Activated B cell treated with CpG ODN at 0.5 μM for 24 hours (primary cell): ENCODE results near the gene OTOP3. TPM values are rescaled to one million over a fixed set of nuclear protein-coding genes. Genes with fewer than 3 reads are reported as not detected.
"Not testable (repeated sequence)": the region's sequence is repeated elsewhere in the genome, so short reads cannot be mapped to it uniquely, and the experiment has no call there.

Experiments
- ATAC-seq: fragments of 200-7000 bp; cut with Tn5 transposase; one replicate; pipeline ENCODE4 v1.10.0; 2021; ENCODE audit warnings: low read depth, mild to moderate bottlenecking, moderate library complexity
- CTCF ChIA-PET: fragments of 350-600 bp; sonication (Branson Sonifier 250); formaldehyde crosslinking; loops from one replicate; lab custom pipeline; 2021; ENCODE audit warnings: antibody characterized with exemption; lab: Charles Lee
- POLR2A ChIA-PET: fragments of 350-600 bp; sonication (Branson Sonifier 250); formaldehyde crosslinking; loops from one replicate; lab custom pipeline; 2021; ENCODE audit warnings: antibody characterized with exemption; lab: Charles Lee
- DNase-seq: peaks from one replicate; pipeline ENCODE4 v3.0.0; 2022
- H3K27ac Mint-ChIP-seq: one replicate; pipeline ENCODE4 v1.8.0; 2020; ENCODE audit warnings: mixed read lengths
- H3K27me3 Mint-ChIP-seq: one replicate; pipeline ENCODE4 v1.8.0; 2021; ENCODE audit warnings: mixed read lengths
- H3K36me3 Mint-ChIP-seq: one replicate; pipeline ENCODE4 v1.8.0; 2021; ENCODE audit warnings: low read depth, mixed read lengths
- H3K4me1 Mint-ChIP-seq: one replicate; pipeline ENCODE4 v1.8.0; 2021; ENCODE audit warnings: mixed read lengths
- H3K4me3 Mint-ChIP-seq: one replicate; pipeline ENCODE4 v1.8.0; 2020; ENCODE audit warnings: mild to moderate bottlenecking, mixed read lengths
- H3K9me3 Mint-ChIP-seq: one replicate; pipeline ENCODE4 v1.8.0; 2020; ENCODE audit warnings: mixed read lengths
- intact Hi-C: fragments of 100-400 bp; cut with micrococcal nuclease; formaldehyde crosslinking; loops from one replicate; pipeline ENCODE4 v1.15.1; 2024
- total RNA-seq: library from RNA; stranded (reverse); gene quantifications from 2 replicates; pipeline ENCODE4 v1.2.3, GENCODE V29; 2022
- TF ChIP-seq, protein P1 (sequence below): fragments of 200-600 bp; IDR thresholded peaks from one replicate; pipeline ENCODE4 v1.8.0; 2022; ENCODE audit warnings: antibody characterized with exemption, mild to moderate bottlenecking

The OTOP3 gene
- total RNA-seq, 1 donor from 2014 or later, result not detected

DNA sequence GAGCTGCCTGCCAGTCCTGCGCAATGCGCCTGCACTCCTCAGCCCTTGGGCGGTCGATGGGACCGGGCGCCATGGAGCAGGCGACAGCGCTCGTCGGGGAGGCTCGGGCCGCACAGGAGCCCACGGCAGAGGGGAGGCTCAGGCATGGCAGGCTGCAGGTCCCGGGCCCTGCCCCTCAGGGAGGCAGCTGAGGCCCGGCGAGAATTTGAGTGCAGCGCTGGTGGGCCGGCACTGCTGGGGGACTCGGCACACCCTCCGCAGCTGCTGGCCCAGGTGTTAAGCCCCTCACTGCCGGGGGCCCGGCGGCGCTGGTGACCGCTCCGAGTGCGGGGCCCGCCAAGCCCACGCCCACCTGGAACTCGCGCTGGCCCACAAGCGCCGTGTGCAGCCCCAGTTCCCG, 28.7 kb upstream of the OTOP3 start:
- Mint-ChIP-seq H3K27me3 (peaks cover 26% of the 10 kb centered on the region), H3K4me1 (no peaks in the 10 kb centered on the region), H3K36me3 (no peaks in the 10 kb centered on the region), H3K27ac (no peak overlapping the region), H3K4me3 (no peak overlapping the region), H3K9me3 (no peaks in the 10 kb centered on the region)
- ATAC-seq (no peak), DNase-seq (no peak)
- ChIA-PET POLR2A (no interaction called here), CTCF (interaction anchor here (0.6 kb wide), 1 partner anchor 626 kb away, joined by 4 read pairs; no protein-coding TSS in a partner anchor)
- TF ChIP-seq, protein P1, sequence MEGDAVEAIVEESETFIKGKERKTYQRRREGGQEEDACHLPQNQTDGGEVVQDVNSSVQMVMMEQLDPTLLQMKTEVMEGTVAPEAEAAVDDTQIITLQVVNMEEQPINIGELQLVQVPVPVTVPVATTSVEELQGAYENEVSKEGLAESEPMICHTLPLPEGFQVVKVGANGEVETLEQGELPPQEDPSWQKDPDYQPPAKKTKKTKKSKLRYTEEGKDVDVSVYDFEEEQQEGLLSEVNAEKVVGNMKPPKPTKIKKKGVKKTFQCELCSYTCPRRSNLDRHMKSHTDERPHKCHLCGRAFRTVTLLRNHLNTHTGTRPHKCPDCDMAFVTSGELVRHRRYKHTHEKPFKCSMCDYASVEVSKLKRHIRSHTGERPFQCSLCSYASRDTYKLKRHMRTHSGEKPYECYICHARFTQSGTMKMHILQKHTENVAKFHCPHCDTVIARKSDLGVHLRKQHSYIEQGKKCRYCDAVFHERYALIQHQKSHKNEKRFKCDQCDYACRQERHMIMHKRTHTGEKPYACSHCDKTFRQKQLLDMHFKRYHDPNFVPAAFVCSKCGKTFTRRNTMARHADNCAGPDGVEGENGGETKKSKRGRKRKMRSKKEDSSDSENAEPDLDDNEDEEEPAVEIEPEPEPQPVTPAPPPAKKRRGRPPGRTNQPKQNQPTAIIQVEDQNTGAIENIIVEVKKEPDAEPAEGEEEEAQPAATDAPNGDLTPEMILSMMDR, result no peak
- intact Hi-C loops, result no loop called here

DNA sequence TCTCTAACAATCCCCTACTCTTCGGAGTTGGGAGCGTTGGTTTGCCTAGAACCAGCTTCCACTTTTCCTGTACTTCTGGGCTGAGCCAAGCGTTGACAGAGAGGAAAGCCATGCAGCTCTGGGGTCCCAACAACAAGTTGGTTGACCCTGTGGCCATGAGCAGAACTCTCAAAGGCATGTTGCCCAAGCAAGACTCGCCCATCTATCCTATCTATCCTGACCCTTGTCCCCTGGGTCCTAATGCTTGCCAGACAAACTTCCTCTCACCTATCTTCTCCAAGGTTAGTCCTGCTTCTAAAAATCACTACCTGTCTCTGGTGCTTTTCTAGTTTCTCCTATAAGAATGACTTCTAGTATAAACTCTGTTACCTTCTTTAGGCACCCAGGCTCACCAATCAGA, 26.6 kb upstream of the OTOP3 start:
- H3K4me1 Mint-ChIP-seq, POLR2A ChIA-PET, CTCF ChIA-PET, H3K36me3 Mint-ChIP-seq, H3K27ac Mint-ChIP-seq, DNase-seq, intact Hi-C loops, H3K4me3 Mint-ChIP-seq, ATAC-seq, H3K9me3 Mint-ChIP-seq: not testable (repeated sequence)
- H3K27me3 Mint-ChIP-seq, result peaks cover 18% of the 10 kb centered on the region

DNA sequence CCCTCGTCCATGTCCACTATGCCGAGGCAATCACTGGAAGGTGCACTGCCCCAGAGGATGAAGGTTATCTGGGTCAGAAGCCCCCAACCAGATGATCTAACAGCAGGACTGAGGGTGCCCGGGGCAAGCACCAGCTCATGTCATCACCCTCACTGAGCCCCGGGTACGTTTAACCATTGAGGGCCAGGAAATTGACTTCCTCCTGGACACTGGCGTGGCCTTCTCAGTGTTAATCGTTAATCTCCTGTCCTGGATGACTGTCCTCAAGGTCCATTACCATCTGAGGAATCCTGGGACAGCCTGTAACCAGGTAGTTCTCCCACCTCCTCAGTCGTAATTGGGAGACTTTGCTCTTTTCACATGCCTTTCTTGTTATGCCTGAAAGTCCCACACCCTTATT, 24.3 kb upstream of the OTOP3 start:
- POLR2A ChIA-PET, intact Hi-C loops, H3K27ac Mint-ChIP-seq, ATAC-seq, H3K4me1 Mint-ChIP-seq, H3K9me3 Mint-ChIP-seq, DNase-seq, CTCF ChIA-PET, H3K4me3 Mint-ChIP-seq, H3K36me3 Mint-ChIP-seq: not testable (repeated sequence)
- peaks cover 14% of the 10 kb centered on the region for H3K27me3 Mint-ChIP-seq

DNA sequence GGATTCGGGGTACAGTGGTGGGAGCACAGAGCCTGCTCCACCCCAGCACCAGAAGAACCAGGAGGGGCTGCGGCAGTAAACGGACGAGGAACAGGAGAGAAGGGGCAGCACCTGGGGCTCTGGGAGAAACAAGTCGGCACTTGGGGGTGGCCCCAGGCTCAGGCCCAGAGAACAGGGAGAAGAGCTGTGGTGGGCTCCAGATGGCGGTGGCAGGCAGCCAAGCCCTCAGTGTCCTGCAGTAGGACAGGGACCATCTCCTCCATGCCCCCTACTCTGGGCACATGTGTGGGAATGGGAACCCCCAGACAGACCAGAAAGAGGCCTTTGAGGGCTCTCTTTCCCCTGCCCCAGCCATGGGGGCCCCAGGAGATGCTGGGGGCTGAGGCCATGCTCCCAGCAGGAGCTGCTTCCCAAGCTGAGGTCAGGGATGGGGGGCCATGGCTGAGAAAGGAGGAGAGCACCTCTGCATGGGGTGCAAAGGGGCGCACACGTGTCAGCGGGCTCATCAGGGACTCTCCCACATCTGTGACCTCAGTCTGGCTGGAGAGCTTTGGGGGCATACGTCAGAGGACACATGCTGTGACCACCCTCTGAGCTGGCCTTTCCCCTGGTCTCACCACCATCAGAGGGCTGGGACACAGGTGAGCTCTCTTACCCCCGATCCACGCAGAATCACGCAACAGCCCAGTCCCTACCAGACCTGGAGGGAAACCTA, 19.4 kb upstream of the OTOP3 start:
- peaks cover 4% of the 10 kb centered on the region for H3K9me3 Mint-ChIP-seq
- intact Hi-C loops, result no loop called here
- no peak for DNase-seq
- TF ChIP-seq, protein P1, result no peak
- H3K4me3 Mint-ChIP-seq, result no peak overlapping the region
- no peaks in the 10 kb centered on the region for H3K36me3 Mint-ChIP-seq
- ChIA-PET CTCF (no interaction called here), POLR2A (no interaction called here)
- no peak overlapping the region for H3K27ac Mint-ChIP-seq
- no peak for ATAC-seq
- H3K27me3 Mint-ChIP-seq, result peaks cover 35% of the 10 kb centered on the region
- no peaks in the 10 kb centered on the region for H3K4me1 Mint-ChIP-seq

DNA sequence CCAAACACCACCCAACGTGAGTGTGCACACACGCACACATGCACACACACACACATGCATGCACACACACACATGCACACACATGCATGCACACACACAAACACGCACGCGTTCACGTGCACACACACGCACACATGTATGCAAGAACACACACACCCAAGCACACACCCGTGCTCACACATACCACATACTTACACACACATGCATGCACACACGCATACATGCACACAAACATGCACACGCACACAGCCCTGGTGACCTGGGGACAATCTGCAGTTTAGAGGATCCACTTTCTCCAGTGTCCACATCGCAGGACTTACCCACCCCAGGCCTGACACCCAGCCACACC, 18.9 kb upstream of the OTOP3 start:
- H3K4me3 Mint-ChIP-seq, result no peak overlapping the region
- POLR2A ChIA-PET, result no interaction called here
- intact Hi-C loops, result no loop called here

DNA sequence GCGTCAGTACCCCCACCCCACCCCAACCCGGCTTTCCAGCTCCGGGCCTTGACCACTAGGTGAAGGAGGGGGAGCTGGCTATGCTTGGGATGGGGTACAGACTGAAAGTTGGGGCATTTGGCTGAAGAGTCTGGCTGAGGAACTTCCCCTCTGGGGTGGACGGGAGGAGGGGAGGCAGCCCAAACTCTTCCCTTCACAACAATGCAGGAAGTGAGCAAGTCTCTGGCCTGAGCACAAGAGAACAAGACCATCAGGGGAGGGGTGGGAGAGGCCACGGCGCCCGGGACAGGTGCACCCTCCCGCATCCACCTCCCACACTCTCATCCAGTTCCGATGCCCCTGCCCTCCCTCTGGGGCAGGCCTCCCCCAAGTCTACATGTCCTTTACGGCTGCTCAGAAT, 18.3 kb upstream of the OTOP3 start:
- ATAC-seq, result no peak
- CTCF ChIA-PET, result no interaction called here
- DNase-seq, result no peak
- intact Hi-C loops, result no loop called here
- H3K9me3 Mint-ChIP-seq, result peaks cover 4% of the 10 kb centered on the region
- H3K27me3 Mint-ChIP-seq, result peaks cover 42% of the 10 kb centered on the region
- H3K4me1 Mint-ChIP-seq, result peaks cover under 1% of the 10 kb centered on the region
- no peak overlapping the region for H3K27ac Mint-ChIP-seq
- no peaks in the 10 kb centered on the region for H3K36me3 Mint-ChIP-seq
- POLR2A ChIA-PET, result no interaction called here
- TF ChIP-seq, protein P1, result no peak
- H3K4me3 Mint-ChIP-seq, result no peak overlapping the region

More for the DNA sequence above, 18.9 kb upstream of the OTOP3 start:
- H3K27ac Mint-ChIP-seq, result no peak overlapping the region
- ATAC-seq, result no peak
- peaks cover 40% of the 10 kb centered on the region for H3K27me3 Mint-ChIP-seq
- CTCF ChIA-PET, result no interaction called here
- H3K4me1 Mint-ChIP-seq, result no peaks in the 10 kb centered on the region
- TF ChIP-seq, protein P1, result no peak
- peaks cover 4% of the 10 kb centered on the region for H3K9me3 Mint-ChIP-seq
- DNase-seq, result no peak
- H3K36me3 Mint-ChIP-seq, result no peaks in the 10 kb centered on the region
